Activated CD8-positive, alpha-beta memory T cell treated with anti-CD3 and anti-CD28 coated beads, Interleukin-2, amount 10 ng/mL, durations not matched to agents 7 days and 5 days (primary cell): ENCODE data around the gene PGBD5. TPM values are rescaled to one million over a fixed set of nuclear protein-coding genes. Genes with fewer than 3 reads are reported as not detected.

Experiments
- ATAC-seq: fragments of 150-1000 bp; cut with Tn5 transposase; one replicate; pipeline ENCODE4 v1.10.0; 2021; ENCODE audit warnings: moderate library complexity
- CTCF ChIA-PET: fragments of 350-600 bp; sonication (Branson Sonifier 250); formaldehyde crosslinking; loops from one replicate; lab custom pipeline; 2021; ENCODE audit warnings: antibody characterized with exemption; lab: Charles Lee
- DNase-seq: peaks from one replicate; pipeline ENCODE4 v3.0.0-alpha.2; 2020
- H3K27ac Mint-ChIP-seq: one replicate; pipeline ENCODE4 v1.8.0; 2021; ENCODE audit warnings: mild to moderate bottlenecking, mixed read lengths
- H3K27me3 Mint-ChIP-seq: one replicate; pipeline ENCODE4 v1.8.0; 2021; ENCODE audit warnings: mixed read lengths
- H3K36me3 Mint-ChIP-seq: one replicate; pipeline ENCODE4 v1.8.0; 2021; ENCODE audit warnings: mild to moderate bottlenecking, mixed read lengths
- H3K4me1 Mint-ChIP-seq: one replicate; pipeline ENCODE4 v1.8.0; 2021; ENCODE audit warnings: mixed read lengths
- H3K4me3 Mint-ChIP-seq: one replicate; pipeline ENCODE4 v1.8.0; 2021; ENCODE audit warnings: mild to moderate bottlenecking, moderate library complexity, mixed read lengths
- H3K9me3 Mint-ChIP-seq: one replicate; pipeline ENCODE4 v1.8.0; 2022; ENCODE audit warnings: low read depth, mixed read lengths
- total RNA-seq, 2 experiments: library from RNA; stranded (reverse); gene quantifications; one replicate each; pipeline ENCODE4 v1.2.3, GENCODE V29; 2021

PGBD5 gene
- total RNA-seq, 2 experiments from 2014 or later: not detected

- H3K9me3 Mint-ChIP-seq: no peaks in the 10 kb centered on the region
Measured at GRCh38 chr1:230398856-230399255, 27.3 kb downstream of the PGBD5 start.

GRCh38 chr1:230396966-230397365 lies 29.2 kb downstream of the PGBD5 start:
- DNase-seq (no peak), ATAC-seq (no peak)
- Mint-ChIP-seq H3K27me3 (peaks cover 5% of the 10 kb centered on the region), H3K4me1 (no peaks in the 10 kb centered on the region), H3K27ac (no peak overlapping the region), H3K9me3 (no peaks in the 10 kb centered on the region), H3K36me3 (no peaks in the 10 kb centered on the region), H3K4me3 (no peak overlapping the region)
- CTCF ChIA-PET: no interaction called here

More at GRCh38 chr1:230398856-230399255, 27.3 kb downstream of the PGBD5 start:
- ATAC-seq (no peak), DNase-seq (no peak)
- Mint-ChIP-seq H3K36me3 (no peaks in the 10 kb centered on the region), H3K27ac (no peak overlapping the region), H3K4me3 (no peak overlapping the region), H3K27me3 (no peaks in the 10 kb centered on the region), H3K4me1 (no peaks in the 10 kb centered on the region)
- CTCF ChIA-PET: no interaction called here

GRCh38 chr1:230395932-230396331 lies 30.2 kb downstream of the PGBD5 start:
- Mint-ChIP-seq H3K4me3 (no peak overlapping the region), H3K27me3 (peaks cover 5% of the 10 kb centered on the region), H3K9me3 (no peaks in the 10 kb centered on the region), H3K36me3 (no peaks in the 10 kb centered on the region), H3K27ac (no peak overlapping the region), H3K4me1 (no peaks in the 10 kb centered on the region)
- no peak for ATAC-seq
- no peak for DNase-seq
- CTCF ChIA-PET: no interaction called here

GRCh38 chr1:230394741-230395140 lies 31.4 kb downstream of the PGBD5 start:
- no peak for ATAC-seq
- Mint-ChIP-seq H3K27me3 (peaks cover 14% of the 10 kb centered on the region), H3K9me3 (no peaks in the 10 kb centered on the region), H3K4me3 (no peak overlapping the region), H3K27ac (no peak overlapping the region), H3K36me3 (no peaks in the 10 kb centered on the region), H3K4me1 (no peaks in the 10 kb centered on the region)
- CTCF ChIA-PET: no interaction called here
- DNase-seq: no peak

GRCh38 chr1:230394134-230394533 lies 32.0 kb downstream of the PGBD5 start:
- Mint-ChIP-seq H3K36me3 (no peaks in the 10 kb centered on the region), H3K4me3 (no peak overlapping the region), H3K27ac (no peak overlapping the region), H3K27me3 (peaks cover 14% of the 10 kb centered on the region), H3K9me3 (no peaks in the 10 kb centered on the region), H3K4me1 (no peaks in the 10 kb centered on the region)
- DNase-seq: no peak
- CTCF ChIA-PET: no interaction called here
- ATAC-seq: no peak

- H3K4me1 Mint-ChIP-seq: no peaks in the 10 kb centered on the region
- CTCF ChIA-PET: no interaction called here
- no peaks in the 10 kb centered on the region for H3K36me3 Mint-ChIP-seq
- H3K27me3 Mint-ChIP-seq: peaks cover 14% of the 10 kb centered on the region
- no peaks in the 10 kb centered on the region for H3K9me3 Mint-ChIP-seq
- ATAC-seq: no peak
- no peak overlapping the region for H3K27ac Mint-ChIP-seq
- DNase-seq: no peak
- no peak overlapping the region for H3K4me3 Mint-ChIP-seq
Measured at GRCh38 chr1:230393722-230394121, 32.4 kb downstream of the PGBD5 start.

- no peak overlapping the region for H3K27ac Mint-ChIP-seq
- ATAC-seq (no peak), DNase-seq (no peak)
- no peaks in the 10 kb centered on the region for H3K36me3 Mint-ChIP-seq
- no peaks in the 10 kb centered on the region for H3K4me1 Mint-ChIP-seq
- H3K27me3 Mint-ChIP-seq: peaks cover 14% of the 10 kb centered on the region
- no peak overlapping the region for H3K4me3 Mint-ChIP-seq
- CTCF ChIA-PET: no interaction called here
- H3K9me3 Mint-ChIP-seq: no peaks in the 10 kb centered on the region
Measured at GRCh38 chr1:230392920-230393521, 33.1 kb downstream of the PGBD5 start.

GRCh38 chr1:230392536-230392909 lies 33.6 kb downstream of the PGBD5 start:
- Mint-ChIP-seq H3K27me3 (peaks cover 14% of the 10 kb centered on the region), H3K27ac (no peak overlapping the region), H3K9me3 (no peaks in the 10 kb centered on the region), H3K36me3 (no peaks in the 10 kb centered on the region), H3K4me1 (no peaks in the 10 kb centered on the region), H3K4me3 (no peak overlapping the region)
- DNase-seq: no peak
- CTCF ChIA-PET: no interaction called here
- no peak for ATAC-seq

GRCh38 chr1:230391776-230392535 lies 34.2 kb downstream of the PGBD5 start:
- DNase-seq (no peak), ATAC-seq (no peak)
- H3K9me3 Mint-ChIP-seq: no peaks in the 10 kb centered on the region
- CTCF ChIA-PET: no interaction called here
- no peak overlapping the region for H3K27ac Mint-ChIP-seq
- H3K4me1 Mint-ChIP-seq: no peaks in the 10 kb centered on the region
- no peaks in the 10 kb centered on the region for H3K36me3 Mint-ChIP-seq
- H3K4me3 Mint-ChIP-seq: no peak overlapping the region
- H3K27me3 Mint-ChIP-seq: peaks cover 14% of the 10 kb centered on the region

GRCh38 chr1:230390371-230390770 lies 35.8 kb downstream of the PGBD5 start:
- H3K4me3 Mint-ChIP-seq: no peak overlapping the region
- H3K27me3 Mint-ChIP-seq: peaks cover 14% of the 10 kb centered on the region
- no peak for DNase-seq
- no peaks in the 10 kb centered on the region for H3K4me1 Mint-ChIP-seq
- CTCF ChIA-PET: no interaction called here
- H3K27ac Mint-ChIP-seq: no peak overlapping the region
- H3K9me3 Mint-ChIP-seq: no peaks in the 10 kb centered on the region
- no peaks in the 10 kb centered on the region for H3K36me3 Mint-ChIP-seq
- no peak for ATAC-seq

GRCh38 chr1:230387876-230388275 lies 38.3 kb downstream of the PGBD5 start:
- no peak overlapping the region for H3K4me3 Mint-ChIP-seq
- no peak overlapping the region for H3K27ac Mint-ChIP-seq
- CTCF ChIA-PET: no interaction called here
- no peaks in the 10 kb centered on the region for H3K9me3 Mint-ChIP-seq
- H3K27me3 Mint-ChIP-seq: peaks cover 14% of the 10 kb centered on the region
- no peak for DNase-seq
- H3K36me3 Mint-ChIP-seq: no peaks in the 10 kb centered on the region
- no peaks in the 10 kb centered on the region for H3K4me1 Mint-ChIP-seq
- ATAC-seq: no peak

- ATAC-seq (no peak), DNase-seq (no peak)
- Mint-ChIP-seq H3K4me3 (no peak overlapping the region), H3K36me3 (no peaks in the 10 kb centered on the region), H3K9me3 (no peaks in the 10 kb centered on the region), H3K4me1 (no peaks in the 10 kb centered on the region), H3K27me3 (peaks cover 11% of the 10 kb centered on the region), H3K27ac (no peak overlapping the region)
- CTCF ChIA-PET: no interaction called here
Measured at GRCh38 chr1:230387296-230387695, 38.8 kb downstream of the PGBD5 start.

- no peak overlapping the region for H3K27ac Mint-ChIP-seq
- H3K4me1 Mint-ChIP-seq: no peaks in the 10 kb centered on the region
- H3K27me3 Mint-ChIP-seq: peaks cover 14% of the 10 kb centered on the region
- ATAC-seq (no peak), DNase-seq (no peak)
- H3K4me3 Mint-ChIP-seq: no peak overlapping the region
- H3K9me3 Mint-ChIP-seq: no peaks in the 10 kb centered on the region
- CTCF ChIA-PET: no interaction called here
- H3K36me3 Mint-ChIP-seq: no peaks in the 10 kb centered on the region
Measured at GRCh38 chr1:230386637-230387262, 39.4 kb downstream of the PGBD5 start.

GRCh38 chr1:230385930-230386329 lies 40.2 kb downstream of the PGBD5 start:
- CTCF ChIA-PET: interaction anchor here (0.7 kb wide), 1 partner anchor 24 kb away, joined by 3 read pairs; no protein-coding TSS in a partner anchor
- Mint-ChIP-seq H3K27me3 (peaks cover 15% of the 10 kb centered on the region), H3K4me1 (no peaks in the 10 kb centered on the region), H3K36me3 (no peaks in the 10 kb centered on the region), H3K27ac (no peak overlapping the region), H3K9me3 (no peaks in the 10 kb centered on the region), H3K4me3 (no peak overlapping the region)
- DNase-seq (no peak), ATAC-seq (no peak)
